Endometrium (tissue), 2 donors: ENCODE measurements around the gene TTC24.

Experiments
- FAIRE-seq: peaks from 2 replicates; lab custom pipeline; 2012; peaks lifted over from hg19 to GRCh38; lab: Jason Lieb, UNC
- donor health status: control.
- donor health status: control.

The TTC24 gene

GRCh38 chr1:156554971-156555370 lies 24.6 kb upstream of the TTC24 start:
- no peak for FAIRE-seq

- FAIRE-seq: no peak
Measured at GRCh38 chr1:156555715-156556114, 23.8 kb upstream of the TTC24 start.

- FAIRE-seq: no peak
Measured at GRCh38 chr1:156556354-156556753, 23.2 kb upstream of the TTC24 start.

GRCh38 chr1:156559086-156559796 lies 20.3 kb upstream of the TTC24 start:
- FAIRE-seq: no peak

GRCh38 chr1:156559797-156560385 lies 19.6 kb upstream of the TTC24 start:
- FAIRE-seq: no peak

GRCh38 chr1:156560585-156561163 lies 18.8 kb upstream of the TTC24 start:
- no peak for FAIRE-seq

GRCh38 chr1:156565519-156565918 lies 14.0 kb upstream of the TTC24 start:
- no peak for FAIRE-seq

- FAIRE-seq: no peak
Measured at GRCh38 chr1:156566436-156566835, 13.1 kb upstream of the TTC24 start.

GRCh38 chr1:156571261-156571852 lies 8.2 kb upstream of the TTC24 start:
- FAIRE-seq: no peak

- FAIRE-seq: no peak
Measured at GRCh38 chr1:156571919-156572662, 7.4 kb upstream of the TTC24 start, which contains the start of gene IQGAP3. Gene IQGAP3, minus strand, starts transcription at chr1:156572565. Its CDS starts 36 bp downstream, at chr1:156572529.

GRCh38 chr1:156572663-156573018 lies 6.9 kb upstream of the TTC24 start:
- no peak for FAIRE-seq

- no peak for FAIRE-seq
Measured at GRCh38 chr1:156574039-156574633, 5.4 kb upstream of the TTC24 start.

GRCh38 chr1:156577550-156577949 lies 2.0 kb upstream of the TTC24 start:
- no peak for FAIRE-seq

GRCh38 chr1:156578055-156578454 lies 1.5 kb upstream of the TTC24 start:
- no peak for FAIRE-seq

- FAIRE-seq: no peak
Measured at GRCh38 chr1:156581661-156582387, 2.3 kb downstream of the TTC24 start.

GRCh38 chr1:156582388-156583017 lies 3.0 kb downstream of the TTC24 start:
- FAIRE-seq: no peak

- FAIRE-seq: no peak
Measured at GRCh38 chr1:156583821-156584622, 4.5 kb downstream of the TTC24 start.

- no peak for FAIRE-seq
Measured at GRCh38 chr1:156584813-156585212, 5.3 kb downstream of the TTC24 start.

GRCh38 chr1:156586323-156586722 lies 6.8 kb downstream of the TTC24 start:
- no peak for FAIRE-seq

- FAIRE-seq: no peak
Measured at GRCh38 chr1:156586892-156587477, 7.5 kb downstream of the TTC24 start.
